SU-DHL-6 (cell line): Measurements from ENCODE around the gene DHX29.

ENCODE experiments used
- EZH2phosphoT487 ChIP-seq: fragments of 200-600 bp; sonication (generic), shearing (Covaris generic); conservative IDR thresholded peaks from 2 replicates; pipeline ENCODE4 v1.6.1; 2018; ENCODE audit warnings: mild to moderate bottlenecking, antibody characterized with exemption, low read length, moderate library complexity, mixed read lengths
- TF ChIP-seq, protein P1 (sequence below): fragments of 200-600 bp; sonication (generic); IDR thresholded peaks from one replicate; pipeline ENCODE4 v1.5.1; 2017; ENCODE audit warnings: antibody characterized with exemption, mild to moderate bottlenecking, low read length, moderate library complexity; ENCODE audit not compliant: insufficient read depth, poor library complexity, severe bottlenecking

- TF ChIP-seq, protein P1, sequence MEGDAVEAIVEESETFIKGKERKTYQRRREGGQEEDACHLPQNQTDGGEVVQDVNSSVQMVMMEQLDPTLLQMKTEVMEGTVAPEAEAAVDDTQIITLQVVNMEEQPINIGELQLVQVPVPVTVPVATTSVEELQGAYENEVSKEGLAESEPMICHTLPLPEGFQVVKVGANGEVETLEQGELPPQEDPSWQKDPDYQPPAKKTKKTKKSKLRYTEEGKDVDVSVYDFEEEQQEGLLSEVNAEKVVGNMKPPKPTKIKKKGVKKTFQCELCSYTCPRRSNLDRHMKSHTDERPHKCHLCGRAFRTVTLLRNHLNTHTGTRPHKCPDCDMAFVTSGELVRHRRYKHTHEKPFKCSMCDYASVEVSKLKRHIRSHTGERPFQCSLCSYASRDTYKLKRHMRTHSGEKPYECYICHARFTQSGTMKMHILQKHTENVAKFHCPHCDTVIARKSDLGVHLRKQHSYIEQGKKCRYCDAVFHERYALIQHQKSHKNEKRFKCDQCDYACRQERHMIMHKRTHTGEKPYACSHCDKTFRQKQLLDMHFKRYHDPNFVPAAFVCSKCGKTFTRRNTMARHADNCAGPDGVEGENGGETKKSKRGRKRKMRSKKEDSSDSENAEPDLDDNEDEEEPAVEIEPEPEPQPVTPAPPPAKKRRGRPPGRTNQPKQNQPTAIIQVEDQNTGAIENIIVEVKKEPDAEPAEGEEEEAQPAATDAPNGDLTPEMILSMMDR, result no peak
- no peak for TF ChIP-seq EZH2phosphoT487
Measured at GRCh38 chr5:55222092-55222984, 85.2 kb downstream of the DHX29 start.
